Islet precursor cell (in vitro differentiated cells): Measurements from ENCODE around the gene SOX14.
A peak's percentile ranks its signal among the peaks of the same experiment; 100 is the strongest.

Experiments
- DNase-seq: peaks from one replicate; pipeline ENCODE4 v3.0.0-alpha.2; 2018

SOX14 gene

DNA sequence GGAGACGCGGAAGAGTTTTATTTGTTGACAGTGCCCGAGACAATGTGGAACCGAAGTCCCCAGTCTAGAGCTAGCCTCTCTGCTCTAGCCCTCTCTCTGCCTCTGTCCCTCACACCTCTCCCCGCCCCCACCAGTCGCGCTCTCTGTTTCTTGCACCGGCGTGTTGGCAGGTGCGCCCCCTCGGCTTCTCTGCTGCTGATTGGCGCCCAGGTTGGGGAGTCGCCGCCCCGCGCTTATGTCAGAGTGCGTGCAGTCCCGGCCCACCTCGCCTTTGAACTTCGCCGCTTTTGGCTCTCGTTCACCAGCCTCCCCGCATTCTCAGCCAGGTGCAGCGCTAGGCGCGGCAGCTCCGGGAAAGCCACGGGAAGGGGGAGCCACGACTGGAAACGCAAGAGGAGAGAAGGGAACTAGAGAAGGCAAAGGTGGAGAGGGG is at the start of gene SOX14:
SOX14 (plus strand) TSS at position 315 of the 433 bp plus-strand sequence. CDS start 470 bp downstream, outside the sequence.
- peak; percentile 85 for DNase-seq

DNA sequence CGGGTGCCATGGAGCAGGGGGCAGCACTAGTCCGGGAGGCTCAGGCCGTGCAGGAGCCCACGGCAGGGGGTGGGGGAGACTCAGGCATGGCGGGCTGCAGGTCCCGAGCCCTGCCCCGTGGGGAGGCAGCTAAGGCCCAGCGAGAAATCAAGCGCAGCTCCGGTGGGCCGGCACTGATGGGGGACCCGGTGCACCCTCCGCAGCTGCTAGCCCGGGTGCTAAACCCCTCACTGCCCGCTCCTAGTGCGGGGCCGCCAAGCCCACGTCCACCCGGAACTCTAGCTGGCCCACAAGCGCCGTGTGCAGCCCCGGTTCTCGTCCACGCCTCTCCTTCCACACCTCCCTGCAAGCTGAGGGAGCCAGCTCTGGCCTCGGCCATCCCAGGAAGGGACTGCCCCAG is 49.6 kb upstream of the SOX14 start:
- DNase-seq: no peak

DNA sequence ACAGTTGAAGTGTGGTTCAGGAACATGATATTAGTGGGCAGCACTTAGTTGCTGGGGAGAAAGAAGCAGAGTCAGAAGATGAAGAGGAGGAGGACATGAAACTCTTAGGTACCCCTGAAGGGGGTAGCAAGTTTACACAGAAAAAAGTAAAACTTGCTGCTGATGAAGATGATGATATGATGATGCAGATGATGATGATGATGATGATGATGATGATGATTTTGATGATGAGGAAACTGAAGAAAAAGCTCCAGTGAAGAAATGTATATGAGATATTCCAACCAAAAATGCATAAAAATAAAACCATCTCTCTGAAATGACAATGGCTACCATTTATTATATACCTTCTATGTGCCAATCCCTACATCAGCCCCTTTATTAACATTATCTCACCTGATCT is 39.9 kb upstream of the SOX14 start:
- no peak for DNase-seq

DNA sequence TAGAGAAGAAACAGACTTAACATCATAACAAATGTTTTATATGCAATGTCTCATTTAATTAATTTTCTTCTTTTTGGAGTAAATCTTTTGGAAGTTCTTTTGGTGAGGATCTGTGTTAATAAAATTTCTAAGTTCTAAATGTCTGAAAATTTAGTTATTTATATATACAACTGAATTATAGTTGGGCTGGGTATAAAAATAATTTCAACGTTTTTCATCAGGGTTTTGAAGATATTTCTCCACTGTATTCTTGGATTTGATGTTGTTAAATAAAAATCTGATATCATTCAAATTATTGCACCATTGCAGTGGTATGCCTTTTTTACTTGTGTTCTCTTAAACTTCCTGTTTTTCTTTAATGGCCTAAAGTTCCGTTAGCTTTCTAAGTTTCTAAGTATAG is 26.9 kb upstream of the SOX14 start:
- no peak for DNase-seq

DNA sequence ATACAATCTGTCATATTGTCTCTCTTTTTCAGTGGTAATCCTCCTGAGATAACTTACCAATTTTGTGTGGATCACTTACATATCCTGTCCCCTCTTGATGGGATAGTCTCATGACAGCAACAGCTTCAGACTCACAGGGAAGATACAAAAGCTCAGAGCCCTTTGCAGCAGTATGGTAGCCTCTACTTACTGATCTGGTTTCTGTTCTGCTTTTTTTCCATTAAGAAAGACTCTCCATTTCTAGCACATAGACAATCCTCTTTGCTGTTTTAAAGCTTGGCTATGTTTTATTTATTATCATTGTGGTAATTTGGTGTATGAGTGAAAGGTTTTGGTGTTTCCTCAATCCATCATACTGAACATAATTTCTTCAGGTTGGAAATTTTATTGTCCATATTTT is 25.4 kb upstream of the SOX14 start:
- DNase-seq: no peak

DNA sequence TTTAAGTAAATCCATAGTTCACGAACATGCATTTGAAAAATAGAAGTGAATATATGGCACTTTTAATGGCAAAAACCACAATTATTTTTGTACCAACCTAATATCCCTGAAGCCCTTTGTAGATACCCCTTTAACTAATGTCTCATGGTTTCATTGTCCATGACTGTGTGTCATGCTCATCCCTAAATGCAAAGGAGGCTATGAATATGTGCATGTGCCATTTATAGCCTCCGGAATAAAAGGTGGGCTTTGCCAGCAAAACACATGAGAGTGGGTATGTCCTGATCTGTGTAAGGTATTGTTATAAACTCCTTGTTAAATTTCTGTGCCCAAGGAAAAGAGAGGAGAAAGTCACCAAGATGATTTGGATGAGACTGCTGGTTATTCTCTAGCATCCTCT is 20.5 kb upstream of the SOX14 start:
- DNase-seq: no peak

DNA sequence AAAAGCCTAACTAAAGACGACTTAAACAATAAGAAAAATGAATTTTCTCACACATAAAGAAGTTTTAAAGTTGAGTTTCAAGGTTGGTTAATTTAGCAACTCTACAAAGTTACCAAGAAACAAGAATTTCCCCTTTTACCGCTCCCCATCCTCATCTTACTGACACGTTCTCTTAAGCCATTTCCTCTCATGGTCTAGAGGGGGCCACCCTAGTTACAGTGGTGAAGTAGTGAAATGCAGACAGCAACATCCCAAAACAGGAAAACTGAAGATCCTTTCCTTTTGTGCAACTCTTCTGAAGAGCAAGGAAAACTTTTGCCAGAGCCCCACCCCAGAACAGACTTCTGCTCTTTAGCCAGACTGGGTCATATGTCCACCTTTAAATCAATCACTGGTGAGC is 17.3 kb upstream of the SOX14 start:
- no peak for DNase-seq

DNA sequence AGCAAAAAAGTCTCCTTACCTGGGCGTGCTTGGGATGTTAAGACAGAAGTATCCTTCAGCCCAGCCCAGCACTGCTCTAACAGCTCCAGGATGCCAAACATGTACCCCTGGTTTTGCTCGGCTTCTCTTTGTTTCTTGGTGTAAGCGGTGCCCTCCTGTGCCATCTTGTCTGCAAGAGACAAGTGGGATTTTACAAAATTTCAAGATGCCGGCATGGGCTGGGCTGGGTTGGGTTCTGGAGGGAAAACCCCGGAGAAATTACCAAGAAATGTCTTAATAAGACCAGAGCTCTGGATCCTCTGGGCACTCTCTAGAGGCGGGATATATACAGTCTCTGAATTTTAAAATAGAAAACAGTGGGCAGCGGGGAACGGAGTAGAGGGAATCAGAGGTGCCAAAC is 4.6 kb upstream of the SOX14 start:
- no peak for DNase-seq

DNA sequence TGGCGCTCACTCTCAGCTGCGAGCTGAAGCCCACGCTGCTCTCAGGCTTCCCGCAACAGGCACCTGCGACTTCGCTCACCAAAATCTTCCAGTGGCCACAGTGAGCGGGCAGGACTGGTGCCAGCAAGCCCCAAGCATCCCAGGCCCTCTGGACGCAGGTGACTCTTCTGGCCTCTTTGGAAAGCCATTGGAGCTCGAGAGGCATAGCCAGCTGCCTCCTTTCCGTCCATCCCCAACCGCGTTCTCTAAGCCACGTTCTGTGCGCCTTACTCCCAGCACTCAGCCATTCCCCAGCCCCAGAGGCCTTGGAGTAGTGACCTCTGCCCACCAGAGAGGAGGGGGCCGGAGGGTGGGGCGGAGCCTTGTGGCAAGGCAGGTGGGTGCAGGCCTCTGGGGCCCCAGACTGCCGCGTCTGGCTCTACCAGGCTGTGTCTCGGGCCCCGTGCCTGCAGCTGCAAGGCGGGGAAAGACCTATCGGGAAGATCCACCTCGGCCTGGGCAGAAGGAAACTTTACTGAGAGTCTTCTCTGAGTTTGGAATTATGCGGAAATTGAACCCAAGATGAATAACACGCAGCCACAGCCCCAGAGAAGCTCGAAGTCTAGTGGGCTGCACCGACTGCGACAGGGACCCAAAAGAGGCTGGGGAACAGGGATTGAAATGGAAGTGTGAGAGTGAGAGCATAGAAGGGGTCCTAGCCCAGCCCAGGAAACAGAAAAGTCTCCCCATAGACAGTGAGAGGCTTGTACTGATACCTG is 3.6 kb upstream of the SOX14 start:
- no peak for DNase-seq

DNA sequence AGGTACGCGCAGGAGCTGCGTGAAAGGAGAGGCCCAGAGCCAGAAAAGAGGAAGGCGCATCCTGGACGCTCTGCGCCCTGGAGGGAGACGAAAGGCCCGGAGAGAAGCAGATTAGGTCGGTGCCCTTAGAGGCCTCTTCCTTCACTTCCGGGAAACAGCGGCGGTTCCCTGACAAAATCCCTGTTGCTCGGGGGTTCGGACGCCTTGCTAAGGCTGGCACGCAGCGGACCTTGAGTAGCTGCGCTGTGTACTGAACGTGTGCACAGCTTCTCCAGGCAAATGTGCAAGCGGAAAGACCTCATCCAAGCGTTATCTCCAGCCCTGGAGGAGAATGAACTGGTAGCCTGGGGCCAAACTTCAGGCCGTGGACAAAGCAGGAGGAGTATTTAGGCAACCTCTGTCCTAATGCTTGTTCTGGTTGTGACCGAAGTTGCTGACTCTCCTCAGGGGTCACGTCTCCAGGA is 3.0 kb upstream of the SOX14 start:
- DNase-seq: no peak

DNA sequence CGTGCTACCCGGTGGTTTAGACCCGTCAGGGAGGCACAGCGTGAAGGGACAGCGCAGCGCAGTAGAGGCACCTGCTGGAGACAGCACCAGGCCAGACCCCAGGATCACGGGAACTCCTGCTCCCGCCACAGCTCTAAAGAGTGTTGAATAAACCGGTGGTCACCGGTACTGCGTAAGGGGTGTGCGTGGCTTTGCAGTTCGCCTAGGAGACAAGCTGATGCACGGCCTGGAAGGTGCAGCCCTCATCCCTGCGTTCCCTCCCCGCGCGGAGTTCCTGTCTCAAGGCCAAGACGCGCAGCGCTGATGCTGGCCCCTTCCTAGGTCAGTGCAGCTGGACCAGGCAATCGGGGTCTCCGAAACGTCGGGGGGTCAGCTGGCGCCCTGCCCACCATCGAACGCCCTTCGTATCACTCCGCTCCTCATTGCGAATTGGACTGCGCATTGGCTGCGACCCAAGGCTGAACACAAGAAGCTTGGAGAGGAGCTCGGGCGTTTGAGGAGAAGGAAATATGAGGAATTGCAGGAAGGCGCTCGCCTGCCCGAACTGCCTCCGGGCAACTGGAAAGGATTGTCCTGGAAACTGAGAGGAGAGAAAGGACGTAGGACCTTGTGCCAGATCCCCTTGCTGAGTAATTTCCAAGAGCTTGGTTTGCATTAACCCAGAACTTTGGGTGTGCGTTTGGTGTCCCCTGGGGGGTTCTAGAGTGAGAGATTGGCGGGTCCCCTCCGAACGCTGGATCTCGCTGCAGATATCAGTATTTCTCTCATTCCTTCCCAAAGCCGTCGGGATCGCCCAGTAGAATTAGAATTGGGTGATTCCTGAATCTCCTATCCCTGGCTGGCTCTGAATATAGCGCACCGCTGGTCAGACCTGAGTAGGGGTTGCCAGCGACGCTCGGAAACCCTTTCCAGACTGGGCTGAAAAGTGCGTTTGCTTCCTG is 2.3 kb upstream of the SOX14 start:
- peak; percentile 67 for DNase-seq

DNA sequence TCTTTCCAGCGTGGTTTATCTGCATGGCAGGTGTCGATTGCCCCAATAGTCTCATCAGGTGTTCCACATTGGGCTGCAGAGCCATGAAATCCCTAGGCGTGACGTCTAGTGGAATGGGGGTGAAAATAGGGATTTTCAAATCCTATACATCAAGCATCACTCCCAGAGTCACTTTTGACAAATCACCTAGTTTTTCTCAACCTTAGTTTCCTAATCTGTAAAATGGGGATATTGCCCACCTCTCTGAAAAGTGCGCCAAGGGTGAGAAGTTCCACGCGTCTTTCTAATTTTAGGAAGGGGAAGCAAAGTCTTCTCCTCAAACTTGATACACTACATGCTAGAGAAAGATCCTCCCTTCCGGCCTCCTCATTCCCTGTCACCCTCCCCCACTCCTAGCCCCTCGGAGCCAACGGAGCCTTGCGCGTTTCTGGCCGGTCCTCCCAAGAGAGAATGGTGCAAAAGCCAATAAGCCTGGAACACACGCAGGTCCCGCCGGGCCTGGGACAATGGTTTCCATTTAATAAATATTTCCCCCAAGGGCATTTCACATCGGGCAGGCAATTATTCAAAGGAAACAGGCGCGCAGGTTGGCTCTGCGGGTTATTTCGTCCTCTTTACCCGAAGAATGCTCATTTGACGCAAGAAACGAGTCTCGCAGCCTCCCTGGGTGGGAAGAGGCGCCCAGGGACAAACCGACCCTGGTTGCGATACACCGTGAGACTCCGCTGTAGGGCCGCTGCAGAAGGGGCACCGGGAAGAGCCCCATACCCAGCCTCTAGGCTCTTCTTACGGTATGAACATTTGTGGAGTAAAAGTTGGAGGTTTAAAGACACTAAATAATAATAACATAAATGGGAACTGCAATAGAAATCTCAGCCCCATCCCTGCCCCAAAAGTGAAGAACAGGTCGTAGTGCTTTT is 1.2 kb upstream of the SOX14 start:
- no peak for DNase-seq

DNA sequence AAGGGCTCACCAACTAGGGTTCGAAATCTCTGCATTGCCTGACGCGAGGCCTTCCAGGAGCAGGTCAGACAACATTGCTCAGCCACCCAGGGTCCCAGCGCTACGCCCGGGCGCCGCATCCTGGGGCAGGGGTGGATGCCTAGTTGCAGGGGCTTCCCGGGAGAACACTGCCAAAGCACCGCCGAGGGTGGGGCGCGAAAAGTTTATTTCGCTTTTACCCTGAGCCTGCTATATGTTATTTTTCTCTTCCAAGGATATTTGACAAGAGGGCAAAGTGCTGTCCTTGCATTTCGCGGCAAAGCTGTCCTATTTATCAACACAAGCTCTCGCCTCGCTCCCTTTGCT is 549 bp upstream of the SOX14 start:
- DNase-seq: peak; percentile 64

DNA sequence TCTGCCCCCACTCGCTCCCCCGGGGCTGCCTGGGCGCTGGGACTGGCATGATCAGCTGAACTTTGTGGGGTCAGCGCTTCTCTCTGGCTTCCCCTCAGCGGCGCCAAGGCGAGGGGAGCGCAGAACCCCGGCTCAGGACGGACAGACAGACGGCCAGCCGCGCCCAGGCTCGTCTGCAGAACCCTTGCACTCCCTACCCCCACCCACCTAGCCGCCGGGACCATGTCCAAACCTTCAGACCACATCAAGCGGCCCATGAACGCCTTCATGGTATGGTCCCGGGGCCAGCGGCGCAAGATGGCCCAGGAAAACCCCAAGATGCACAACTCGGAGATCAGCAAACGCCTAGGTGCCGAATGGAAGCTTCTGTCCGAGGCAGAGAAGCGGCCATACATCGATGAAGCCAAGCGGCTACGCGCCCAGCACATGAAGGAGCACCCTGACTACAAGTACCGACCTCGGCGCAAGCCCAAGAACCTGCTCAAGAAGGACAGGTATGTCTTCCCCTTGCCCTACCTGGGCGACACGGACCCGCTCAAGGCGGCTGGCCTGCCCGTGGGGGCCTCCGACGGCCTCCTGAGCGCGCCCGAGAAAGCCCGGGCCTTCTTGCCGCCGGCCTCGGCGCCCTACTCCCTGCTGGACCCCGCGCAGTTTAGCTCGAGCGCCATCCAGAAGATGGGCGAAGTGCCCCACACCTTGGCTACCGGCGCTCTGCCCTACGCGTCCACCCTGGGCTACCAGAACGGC is 621 bp downstream of the SOX14 start:
- DNase-seq: no peak

DNA sequence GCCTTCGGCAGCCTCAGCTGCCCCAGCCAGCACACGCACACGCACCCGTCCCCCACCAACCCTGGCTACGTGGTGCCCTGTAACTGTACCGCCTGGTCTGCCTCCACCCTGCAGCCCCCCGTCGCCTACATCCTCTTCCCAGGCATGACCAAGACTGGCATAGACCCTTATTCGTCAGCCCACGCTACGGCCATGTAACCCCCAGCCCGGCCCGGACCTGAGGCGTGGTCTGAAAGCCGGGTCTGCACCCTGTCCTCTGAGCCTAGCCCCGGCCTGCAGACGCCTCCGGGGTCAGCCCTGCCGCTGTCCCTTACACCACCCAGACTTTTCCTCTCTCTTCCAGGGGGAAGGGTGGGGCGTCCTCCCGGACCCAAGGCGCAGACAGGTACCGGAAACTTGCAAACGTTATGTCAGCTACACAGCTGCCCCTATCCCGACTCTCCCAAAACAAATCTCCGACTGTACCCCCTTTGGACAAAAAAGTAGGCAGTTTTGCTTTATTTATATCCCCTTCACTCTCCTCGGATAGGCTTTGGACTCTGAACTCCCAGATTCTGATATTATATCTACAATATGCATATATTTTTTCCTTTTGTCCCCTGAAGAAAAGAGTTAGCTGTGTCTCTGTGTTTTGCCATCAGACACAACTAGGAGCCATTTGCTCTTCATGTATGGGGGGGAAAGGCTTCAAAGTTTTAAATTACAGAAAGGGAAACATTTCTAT is 1.4 kb downstream of the SOX14 start:
- DNase-seq: no peak

DNA sequence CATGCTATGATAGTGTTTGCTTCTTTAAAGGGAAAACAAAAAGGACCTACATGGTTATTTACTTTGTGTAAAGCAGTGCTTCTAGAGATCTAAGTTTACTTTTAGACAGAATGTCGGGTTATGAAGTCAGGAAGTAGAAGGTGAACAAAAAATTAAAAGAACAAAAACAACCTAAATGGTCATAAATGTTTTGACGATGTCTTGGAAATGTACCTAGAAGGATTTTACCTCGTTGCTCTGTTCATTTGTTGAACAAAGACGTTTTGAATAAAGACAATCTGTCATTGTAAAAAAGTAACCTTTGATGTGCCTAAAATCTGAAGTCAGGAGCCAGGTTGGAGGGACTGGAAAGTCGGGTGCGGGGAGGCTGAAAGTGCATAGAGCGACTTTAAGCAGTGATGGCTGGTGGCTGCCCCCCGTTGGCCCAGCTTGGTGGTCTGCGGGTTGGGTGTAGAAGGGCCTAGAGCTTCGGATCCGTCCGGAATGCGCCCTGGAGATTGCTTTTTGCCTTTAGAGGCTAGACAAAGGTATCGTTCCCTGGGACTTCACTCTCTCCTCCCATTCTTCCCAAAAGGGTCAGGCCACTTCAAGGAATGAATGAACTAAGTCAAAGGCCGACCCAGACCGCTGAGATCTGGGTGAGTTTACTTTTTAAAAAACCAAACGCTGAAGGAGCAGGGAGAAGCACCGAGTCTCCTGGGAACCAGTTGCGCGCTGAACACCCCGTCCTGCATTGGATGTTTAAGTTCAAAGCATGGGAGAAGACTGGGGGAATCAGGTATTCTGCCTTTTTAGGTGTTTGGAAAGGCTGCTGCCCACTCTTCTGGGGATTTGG is 2.1 kb downstream of the SOX14 start:
- no peak for DNase-seq

DNA sequence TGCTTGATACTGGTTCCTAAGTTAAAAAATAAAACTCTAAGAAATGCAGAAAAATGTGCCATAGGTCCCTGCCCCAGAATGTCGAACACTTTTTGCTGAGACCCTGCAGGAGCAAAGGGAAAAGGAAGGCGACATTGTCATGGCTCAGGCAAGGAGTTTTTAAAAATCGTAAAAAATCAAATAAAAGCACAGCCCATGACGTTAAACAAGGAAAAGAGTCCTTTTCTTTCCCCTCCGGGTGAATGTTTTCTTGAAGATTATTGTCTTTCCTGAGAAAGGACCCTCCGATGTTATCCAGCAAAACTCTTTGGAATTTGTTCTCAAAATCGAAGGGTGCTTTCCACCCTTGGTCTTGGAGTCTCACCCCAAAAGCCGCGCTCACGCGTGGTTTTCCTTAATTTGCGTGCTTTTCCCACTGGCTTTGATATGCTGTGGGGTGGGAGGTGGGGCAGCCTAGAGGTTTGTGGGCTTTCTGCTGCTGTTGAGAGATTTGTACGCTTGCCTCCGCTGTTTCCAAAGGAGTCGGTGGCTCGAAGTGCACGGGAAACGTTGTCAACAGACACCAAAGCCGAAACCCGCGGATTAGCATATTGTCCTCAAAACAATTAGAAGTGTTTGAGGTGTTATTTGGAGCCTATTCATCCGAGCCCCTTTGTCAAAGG is 2.9 kb downstream of the SOX14 start:
- no peak for DNase-seq

DNA sequence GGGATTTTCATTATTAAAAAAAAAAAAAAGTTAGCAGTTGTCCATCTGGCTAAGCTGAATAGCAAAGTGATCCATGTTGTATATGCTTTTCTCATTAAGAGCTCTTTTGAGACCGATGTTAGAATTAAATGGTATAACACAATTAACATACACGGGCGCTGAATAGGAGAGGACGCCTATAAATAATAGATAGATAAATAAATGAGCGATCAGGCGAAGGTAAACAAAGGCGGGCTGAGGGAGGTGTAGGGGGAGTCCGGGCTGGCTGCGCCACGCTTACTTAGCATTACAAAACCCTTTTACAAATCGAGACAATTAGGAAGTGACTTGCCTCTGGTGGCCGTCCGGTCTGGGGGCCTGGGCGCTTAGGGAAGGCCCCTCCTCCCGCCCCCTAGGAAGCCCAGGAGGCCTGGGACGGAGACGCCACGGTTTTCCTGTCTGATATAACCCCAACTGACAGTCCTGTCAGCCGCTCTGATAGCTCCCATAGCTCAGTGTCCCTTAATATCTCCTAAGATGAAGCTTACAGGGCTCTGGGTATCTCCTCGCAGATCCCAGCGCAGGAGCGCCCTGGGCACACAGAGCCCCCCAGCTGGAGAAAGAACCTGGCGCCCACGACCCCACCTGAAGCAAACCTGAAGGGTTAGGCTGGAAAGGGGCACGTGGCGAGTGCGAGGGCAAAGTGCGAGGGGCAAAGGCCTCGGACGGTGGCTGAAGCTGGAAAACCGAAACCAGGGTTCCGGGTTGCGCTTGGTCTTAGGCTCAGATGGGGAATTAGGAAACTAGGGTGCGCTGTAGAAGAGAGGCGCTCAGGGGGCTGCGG is 3.6 kb downstream of the SOX14 start:
- DNase-seq: peak; percentile 75
